MM.1S (cell line): ENCODE data around the gene MRPL17.

Source experiments
- CTCF ChIP-seq: fragments of 300-600 bp; sonication (generic); IDR thresholded peaks from 2 replicates; pipeline ENCODE4 v1.5.1; 2016; ENCODE audit warnings: antibody characterized with exemption, low read length, mixed read lengths
- EZH2 ChIP-seq: fragments of 300-600 bp; sonication (generic); optimal IDR thresholded peaks from 2 replicates; pipeline ENCODE3; 2017; ENCODE audit warnings: low read depth, mild to moderate bottlenecking, antibody characterized with exemption, low read length, mixed read lengths
- EZH2phosphoT487 ChIP-seq: fragments of 300-600 bp; sonication (generic); IDR thresholded peaks from 2 replicates; pipeline ENCODE4 v1.6.1; 2018; ENCODE audit warnings: antibody characterized with exemption, low read length

- TF ChIP-seq CTCF (no peak), EZH2 (no peak), EZH2phosphoT487 (no peak)
Measured at GRCh38 chr11:6642957-6643356, 40.2 kb downstream of the MRPL17 start.
